Stimulated activated CD4-positive, alpha-beta T cell treated with anti-CD3 and anti-CD28 coated beads, Interleukin-4, amount 100 ng/mL, for 48 hours (primary cell): ENCODE data around the gene P4HB.

ENCODE experiments used
- DNase-seq, 2 donors: peaks; one replicate each; pipeline ENCODE4 v3.0.0-alpha.2; 2020; ENCODE audit warnings: low read depth in 2 of 2

The P4HB gene

DNA sequence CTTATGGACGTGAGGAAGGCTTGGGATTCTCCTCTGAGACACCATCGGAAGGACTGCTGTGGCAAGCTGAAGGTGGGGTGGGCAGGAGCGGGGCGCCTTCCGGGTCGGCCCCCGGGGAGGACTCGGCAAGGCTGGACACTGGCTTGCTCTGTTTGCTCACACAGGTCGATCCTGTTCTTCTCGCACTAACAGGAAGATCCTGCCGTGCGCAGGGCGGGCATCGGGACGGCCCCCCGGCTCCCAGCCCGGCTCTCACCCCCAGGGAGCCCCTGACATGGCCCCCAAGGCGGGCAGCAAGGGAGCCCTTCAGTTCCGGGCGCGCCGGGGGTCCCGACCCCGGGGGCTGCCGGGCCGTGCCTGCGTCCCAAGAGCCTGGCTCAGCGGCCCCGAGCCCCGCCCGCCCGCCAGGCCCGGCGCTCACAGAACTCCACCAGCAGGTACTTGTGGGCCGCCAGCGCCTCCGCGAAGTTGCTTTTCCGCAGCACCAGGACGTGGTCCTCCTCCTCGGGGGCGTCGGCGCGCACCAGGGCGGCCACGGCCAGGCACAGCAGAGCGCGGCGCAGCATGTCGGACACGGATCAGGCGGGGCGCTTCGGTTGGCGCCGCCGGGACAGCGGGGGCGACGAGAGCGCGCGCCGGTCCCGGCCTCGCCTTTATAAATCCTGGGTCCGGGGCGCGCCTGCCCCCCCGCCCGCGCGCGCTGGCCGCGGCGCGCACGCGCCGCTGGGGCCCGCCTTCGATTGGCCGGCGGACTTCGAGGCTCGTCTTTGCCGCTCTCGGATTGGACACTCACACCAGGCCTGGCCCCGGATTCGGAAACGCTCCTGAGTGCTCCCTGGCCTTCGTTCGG, at the start of gene P4HB:
Gene P4HB (minus strand): TSS at position 630 of the 850 bp plus-strand sequence. CDS start 64 bp downstream, at position 566.
- peak in 1 of 2 donors; percentile 97 for DNase-seq

DNA sequence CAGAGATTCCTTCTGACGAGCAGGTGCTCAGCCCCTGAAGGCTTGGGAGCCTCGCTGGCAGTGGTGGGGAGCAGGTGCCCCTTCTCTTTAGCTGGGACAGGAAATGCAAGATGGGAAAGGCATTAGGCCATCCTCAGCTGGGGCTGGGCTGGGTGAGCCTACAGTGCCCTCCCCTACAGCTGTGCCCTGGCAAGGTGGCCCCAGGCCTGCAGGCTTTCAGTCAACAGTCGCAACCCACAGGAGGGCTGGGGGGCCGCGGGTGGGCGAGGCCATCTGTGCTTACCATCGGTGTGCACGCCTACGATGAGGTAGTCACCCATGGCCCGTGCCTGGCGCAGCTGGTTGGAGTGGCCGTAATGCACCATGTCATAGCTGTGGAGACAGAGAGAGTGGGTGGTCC, 48.9 kb upstream of the P4HB start:
- DNase-seq = no peak

- DNase-seq = no peak
These were observed 48.5 kb upstream of the P4HB start for GRCh38 chr17:81908793-81909192.

- DNase-seq = no peak
These were observed 47.1 kb upstream of the P4HB start for GRCh38 chr17:81907219-81908145.

- no peak for DNase-seq
These were observed 46.3 kb upstream of the P4HB start for GRCh38 chr17:81906476-81907218.

GRCh38 chr17:81905993-81906392, 45.7 kb upstream of the P4HB start:
- DNase-seq = no peak

- DNase-seq = no peak
These were observed 45.1 kb upstream of the P4HB start for GRCh38 chr17:81905424-81905875.

GRCh38 chr17:81904600-81905423, 44.5 kb upstream of the P4HB start:
- DNase-seq = no peak

DNA sequence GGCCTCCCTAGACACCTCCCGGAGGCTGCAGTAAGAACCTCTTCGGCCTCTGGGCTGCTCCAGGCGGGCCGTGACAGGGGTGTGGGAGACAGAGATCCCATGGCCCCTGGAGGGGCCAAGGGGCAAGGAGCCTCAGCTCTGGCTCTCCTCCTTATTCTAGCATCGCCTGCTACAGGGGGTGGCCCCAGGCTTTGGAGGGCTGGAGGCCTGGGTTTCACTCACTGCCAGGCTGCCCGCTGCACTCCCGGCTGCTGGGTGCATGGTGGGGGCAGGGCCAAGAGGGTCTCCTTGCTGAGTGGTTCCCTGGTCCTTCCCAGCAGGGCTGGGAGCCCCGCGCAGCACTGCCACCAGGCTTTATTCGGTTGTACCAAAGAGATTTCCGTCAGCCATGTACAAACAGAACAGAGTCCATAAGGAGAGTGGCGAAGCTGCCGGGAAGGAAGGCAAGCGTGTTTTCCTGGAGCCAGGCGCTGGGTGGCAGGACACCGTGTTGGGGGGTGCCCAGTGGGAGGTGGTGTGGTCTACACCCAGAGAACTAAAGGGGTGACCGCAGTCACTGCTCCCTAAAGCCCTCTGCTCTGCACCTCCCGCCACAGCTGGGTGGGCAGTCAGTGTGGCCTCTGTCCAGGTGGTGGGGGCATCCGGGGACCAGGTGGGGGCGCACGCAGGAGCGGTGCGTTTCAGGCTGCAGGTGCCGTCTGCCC, 43.7 kb upstream of the P4HB start:
- no peak for DNase-seq

- no peak for DNase-seq
These were observed 43.1 kb upstream of the P4HB start for GRCh38 chr17:81903415-81903831.

GRCh38 chr17:81902653-81903414, 42.5 kb upstream of the P4HB start:
- no peak for DNase-seq

DNA sequence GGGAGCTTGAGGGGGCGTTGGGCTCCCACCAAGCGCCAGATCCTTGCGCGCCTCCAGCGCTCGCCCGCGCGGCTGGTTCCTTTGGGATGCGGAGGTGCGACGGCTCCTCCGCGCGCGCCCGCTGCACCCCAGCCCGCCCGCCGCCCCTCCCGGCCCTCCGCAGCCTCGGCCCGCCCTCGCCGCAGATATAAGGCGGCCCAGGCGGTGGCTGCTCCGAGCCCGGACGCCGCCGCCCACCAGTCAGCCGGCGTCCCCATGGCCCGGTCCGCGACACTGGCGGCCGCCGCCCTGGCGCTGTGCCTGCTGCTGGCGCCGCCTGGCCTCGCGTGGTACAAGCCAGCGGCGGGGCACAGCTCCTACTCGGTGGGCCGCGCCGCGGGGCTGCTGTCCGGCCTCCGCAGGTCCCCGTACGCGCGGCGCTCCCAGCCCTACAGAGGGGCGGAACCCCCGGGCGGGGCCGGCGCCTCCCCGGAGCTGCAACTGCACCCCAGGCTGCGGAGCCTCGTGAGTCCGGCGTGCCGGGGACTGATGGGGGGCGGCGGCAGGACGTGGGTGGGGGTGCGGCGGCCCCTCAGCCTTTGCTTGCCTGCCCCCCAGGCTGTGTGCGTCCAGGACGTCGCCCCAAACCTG, 41.8 kb upstream of the P4HB start, which contains the start of gene NPB:
Gene NPB (plus strand): TSS at position 216 of the 630 bp plus-strand sequence. CDS start 40 bp downstream, at position 256.
- DNase-seq = no peak

- no peak for DNase-seq
These were observed 41.1 kb upstream of the P4HB start for GRCh38 chr17:81901167-81902022.

DNA sequence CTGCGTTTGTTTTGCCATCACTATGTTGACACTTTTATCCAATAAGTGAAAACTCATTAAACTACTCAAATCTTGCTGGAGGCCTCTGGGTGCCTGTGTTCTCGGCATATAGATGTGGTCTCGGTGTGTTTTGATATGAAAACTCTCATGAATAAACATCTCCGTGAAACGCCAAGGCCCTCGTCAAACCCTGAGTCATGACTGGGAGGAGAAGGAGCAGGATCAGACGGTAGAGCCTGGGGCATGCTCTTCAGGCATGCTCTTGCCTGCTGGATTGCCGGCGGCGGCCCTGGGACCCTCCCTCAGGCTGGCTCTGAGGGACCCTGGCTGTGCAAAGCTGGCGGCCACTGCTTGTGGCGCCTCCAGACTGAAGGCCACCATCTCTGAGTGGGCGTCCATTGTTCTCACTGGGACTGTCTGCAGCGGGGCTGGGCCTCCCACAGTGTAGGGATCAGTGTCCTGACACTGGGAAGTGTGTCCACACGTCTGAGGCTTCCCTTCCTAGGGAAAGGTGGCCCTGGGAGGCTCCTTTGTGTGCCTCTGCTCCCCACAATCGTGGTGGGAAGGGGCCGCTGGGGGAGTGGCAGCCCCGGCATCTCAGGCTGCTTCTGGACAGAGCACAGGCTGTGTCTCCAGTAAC, 40.0 kb upstream of the P4HB start:
- no peak for DNase-seq

DNA sequence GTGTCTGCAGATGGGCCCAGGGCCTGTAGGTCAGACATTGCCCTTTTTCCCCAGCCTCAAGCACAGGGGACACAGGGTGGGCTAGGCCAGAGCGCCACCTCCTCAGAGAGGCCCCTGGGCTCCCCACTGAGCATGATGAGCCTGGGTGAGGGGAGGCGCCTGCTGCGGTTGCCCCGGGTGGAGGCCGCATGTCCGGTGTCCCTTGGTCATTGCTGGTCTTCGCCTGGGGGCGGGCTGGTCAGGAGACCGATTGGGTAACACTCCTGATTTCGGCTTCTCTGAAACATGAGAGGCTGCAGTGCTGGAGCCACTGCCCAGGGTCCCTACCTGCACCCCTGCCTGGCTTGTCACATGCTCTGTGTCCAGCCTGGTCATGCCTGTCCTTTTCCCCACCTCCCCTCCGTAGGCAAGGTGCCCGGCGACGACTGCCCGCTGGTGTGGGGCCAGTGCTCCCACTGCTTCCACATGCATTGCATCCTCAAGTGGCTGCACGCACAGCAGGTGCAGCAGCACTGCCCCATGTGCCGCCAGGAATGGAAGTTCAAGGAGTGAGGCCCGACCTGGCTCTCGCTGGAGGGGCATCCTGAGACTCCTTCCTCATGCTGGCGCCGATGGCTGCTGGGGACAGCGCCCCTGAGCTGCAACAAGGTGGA, 39.3 kb upstream of the P4HB start:
- no peak for DNase-seq

DNA sequence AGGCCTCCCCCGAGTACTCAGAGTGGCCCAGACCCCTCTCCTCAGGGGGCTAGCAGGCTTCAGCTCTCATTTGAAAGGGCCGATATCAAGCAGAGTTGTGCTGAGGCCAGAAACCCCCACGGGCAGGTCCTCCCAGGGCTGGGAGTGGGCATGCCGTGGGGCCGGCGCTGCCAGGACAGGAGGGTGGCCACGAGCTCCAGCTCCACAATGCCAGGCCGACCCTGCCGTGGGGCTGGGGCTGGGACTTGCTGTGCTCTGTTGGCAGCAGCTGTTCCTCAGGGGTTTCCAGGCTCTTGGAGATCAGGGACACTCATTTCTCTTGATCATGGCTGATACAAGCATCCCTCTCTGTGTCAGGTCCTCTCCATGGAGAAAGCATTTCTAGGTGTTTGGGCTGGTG, 38.5 kb upstream of the P4HB start:
- DNase-seq = no peak
